Keratinocyte (primary cell): ENCODE data around the gene GDPD5.

Experiments
- CTCF ChIP-seq, 3 experiments: IDR thresholded peaks in 1 of 3; conservative IDR thresholded peaks in 1 of 3; optimal IDR thresholded peaks in 1 of 3; 2 replicates in 2 of 3; 3 replicates in 1 of 3; pipeline versions ENCODE3 to v1.5.1; 2011; ENCODE audit warnings: low read length in 3 of 3, mild to moderate bottlenecking in 3 of 3, moderate library complexity in 2 of 3, control low read depth in 1 of 3, inconsistent platforms in 1 of 3; ENCODE audit not compliant: insufficient read depth in 2 of 3; ENCODE audit errors: extremely low read depth in 1 of 3
- EZH2 ChIP-seq: IDR thresholded peaks from one replicate; pipeline ENCODE4 v1.6.1; 2012; ENCODE audit warnings: inconsistent platforms, mild to moderate bottlenecking, low read length, moderate library complexity

- TF ChIP-seq CTCF (optimal IDR thresholded peaks at IDR 0.05 in 1 of 3, IDR thresholded peaks at IDR 0.05 in 1 of 3, conservative IDR thresholded peaks at IDR 0.05 in 1 of 3; ENCODE audit: extremely low read depth in 1 of 3, insufficient read depth in 2 of 3, low read length in 3 of 3) (no peak), EZH2 (no peak)
Measured at GRCh38 chr11:75462117-75462653, 63.6 kb downstream of the GDPD5 start.
